ENCODE data around the gene C8B.

The C8B gene

GRCh38 chr1:56898879-56899278, 66.9 kb downstream of the C8B start:
- DNase-seq (ENCODE audit: low spot score) = no peak

DNA sequence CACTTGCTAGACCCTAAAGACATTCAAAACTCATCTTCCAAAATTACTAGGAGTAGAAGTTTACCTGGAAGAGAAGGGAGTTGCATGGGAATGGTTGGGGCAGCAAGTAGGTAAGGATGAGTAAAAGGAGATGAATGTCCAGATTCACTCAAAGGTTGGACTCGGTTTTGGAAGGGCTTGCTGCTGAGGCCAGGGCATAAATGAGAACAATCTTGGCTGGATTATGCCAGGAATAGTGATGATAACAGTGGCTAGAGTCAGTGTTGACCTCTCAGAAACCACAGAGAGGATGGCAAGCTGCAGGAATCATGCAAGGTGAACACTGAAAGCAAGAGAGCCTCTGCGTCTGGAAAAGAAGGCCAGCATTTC, 67.8 kb downstream of the C8B start:
- DNase-seq (ENCODE audit: low spot score) = no peak

DNA sequence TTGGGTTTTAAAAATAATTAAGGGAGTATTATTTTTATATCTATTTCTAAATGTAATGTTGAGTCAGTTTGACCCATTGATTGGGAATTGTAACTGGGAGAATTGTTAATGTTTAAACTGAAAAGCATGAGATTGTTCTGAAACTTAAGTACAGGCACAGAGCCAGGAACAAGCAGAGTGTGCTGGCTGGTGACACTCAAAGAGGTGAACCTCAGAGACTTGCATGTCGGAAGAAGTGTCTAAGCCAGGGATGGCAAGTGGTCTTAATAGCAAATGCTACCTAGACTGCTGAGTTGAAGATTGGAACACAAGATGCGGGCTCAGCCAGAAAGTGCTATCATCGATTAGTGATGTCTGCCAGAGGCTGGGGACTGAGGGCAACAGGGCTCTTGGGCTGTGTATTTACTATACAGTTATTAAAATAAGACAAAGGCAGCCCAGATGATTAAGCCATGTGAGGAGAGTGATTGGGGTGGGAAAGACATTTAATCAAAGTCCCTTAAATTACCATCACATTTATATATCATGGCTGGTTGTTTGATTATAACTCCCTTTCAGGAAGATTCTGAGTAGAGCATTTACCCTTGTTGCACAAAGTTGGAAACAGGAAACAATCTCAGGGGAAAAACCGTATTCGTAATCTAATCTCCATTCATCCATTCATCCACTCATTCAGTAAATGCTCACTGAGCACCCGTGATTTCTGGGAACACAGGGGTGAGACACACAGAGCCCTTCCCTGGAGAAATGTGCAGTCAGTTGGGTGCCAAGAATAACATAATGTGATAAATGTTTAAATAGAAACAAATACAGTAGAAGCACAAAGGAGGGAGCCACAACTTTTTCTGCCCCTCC, 68.4 kb downstream of the C8B start:
- DNase-seq (ENCODE audit: low spot score) = no peak

DNA sequence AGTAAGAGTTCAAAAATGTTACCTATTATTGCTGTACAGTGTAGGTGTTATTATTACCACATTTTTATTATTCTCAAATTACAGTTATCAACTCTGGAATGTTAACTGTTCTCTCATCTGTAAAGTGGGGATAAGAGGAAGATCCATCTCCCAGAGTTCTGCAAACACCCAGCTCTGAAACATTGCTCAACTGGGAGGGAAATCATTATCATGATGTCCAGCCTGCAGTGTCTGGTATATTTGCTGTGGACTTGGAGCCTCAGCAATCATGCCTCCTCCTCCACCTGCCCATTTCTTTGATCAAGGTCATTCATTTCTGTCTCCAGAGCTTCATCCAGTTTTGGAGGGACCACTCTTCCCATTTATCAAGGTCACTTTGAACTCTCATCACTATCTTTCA, 71.8 kb downstream of the C8B start:
- no peak for DNase-seq (ENCODE audit: low spot score)

GRCh38 chr1:56890229-56890628, 75.6 kb downstream of the C8B start:
- no peak for DNase-seq (ENCODE audit: low spot score)

DNA sequence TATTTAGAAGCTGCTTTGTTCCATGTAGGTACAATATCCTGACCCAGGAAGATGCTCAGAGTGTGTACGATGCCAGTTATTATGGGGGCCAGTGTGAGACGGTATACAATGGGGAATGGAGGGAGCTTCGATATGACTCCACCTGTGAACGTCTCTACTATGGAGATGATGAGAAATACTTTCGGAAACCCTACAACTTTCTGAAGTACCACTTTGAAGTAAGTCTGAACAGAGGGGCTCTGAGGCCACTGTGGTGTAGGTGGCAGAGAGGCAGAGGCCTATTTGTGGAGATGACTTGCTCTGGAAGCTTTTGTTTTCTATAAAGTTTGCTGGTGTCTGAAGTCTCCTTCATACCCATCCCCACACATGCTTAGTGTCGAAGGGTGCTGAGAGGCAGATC, 84.4 kb downstream of the C8B start:
- no peak for DNase-seq (ENCODE audit: low spot score)

- no peak for DNase-seq (ENCODE audit: low spot score)
These were observed 85.0 kb downstream of the C8B start for GRCh38 chr1:56880774-56881173.

Measured in hepatic stellate cell (primary cell).